Ishikawa (cell line): ENCODE data around the gene ATP5MC2.

Experiments
- CEBPB ChIP-seq: IDR thresholded peaks from 2 replicates; pipeline ENCODE4 v1.6.1; 2012
- CREB1 ChIP-seq: IDR thresholded peaks from 2 replicates; pipeline ENCODE4 v1.6.1; 2012; ENCODE audit warnings: low read depth
- EP300 ChIP-seq: IDR thresholded peaks from 2 replicates; pipeline ENCODE4 v1.6.1; 2012; ENCODE audit warnings: borderline replicate concordance
- FOXM1 ChIP-seq: IDR thresholded peaks from 2 replicates; pipeline ENCODE4 v1.6.1; 2012; ENCODE audit warnings: low read depth, borderline replicate concordance
- RAD21 ChIP-seq: IDR thresholded peaks from 2 replicates; pipeline ENCODE4 v1.6.1; 2012; ENCODE audit warnings: low read depth
- REST ChIP-seq: IDR thresholded peaks from 2 replicates; pipeline ENCODE4 v1.6.1; 2012; ENCODE audit warnings: low read depth, mild to moderate bottlenecking
- TCF12 ChIP-seq: IDR thresholded peaks from 2 replicates; pipeline ENCODE4 v1.6.1; 2012; ENCODE audit warnings: low read depth
- YY1 ChIP-seq: IDR thresholded peaks from 2 replicates; pipeline ENCODE4 v1.6.1; 2012; ENCODE audit warnings: low read depth

DNA sequence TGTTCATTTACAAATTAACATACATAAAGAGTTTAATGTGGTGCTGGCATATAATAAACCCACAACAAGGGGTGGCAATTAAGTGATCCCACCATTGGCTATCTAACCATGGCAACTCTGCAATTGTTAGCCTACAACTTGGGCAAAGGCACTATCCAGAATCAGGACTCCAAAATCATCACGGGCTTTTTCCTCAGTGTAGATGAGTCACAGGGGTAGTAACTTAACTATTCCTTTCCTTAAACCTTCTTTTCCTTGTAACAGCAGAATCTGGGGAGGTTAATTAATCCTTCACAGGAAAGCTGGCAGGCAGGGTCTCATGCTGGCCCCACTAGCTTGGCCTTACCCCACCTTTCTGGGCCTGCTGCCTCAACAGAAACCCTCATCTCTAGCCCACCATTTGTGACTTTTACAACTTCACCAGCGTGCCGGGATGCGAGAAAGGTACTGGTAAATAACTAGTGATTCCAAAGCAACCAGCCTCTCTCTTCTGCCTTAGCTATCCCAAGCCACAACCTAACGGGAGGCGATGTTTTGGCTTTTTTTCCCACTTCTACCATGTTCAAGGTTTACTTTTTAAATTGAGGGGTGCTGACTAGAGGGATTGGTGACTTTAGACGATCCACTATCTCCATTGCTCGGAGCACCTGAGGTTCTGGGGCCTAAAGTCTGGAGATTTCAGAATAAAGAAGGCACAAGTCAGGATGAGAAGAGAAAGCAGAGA is 744 bp downstream of the ATP5MC2 start:
- no peak for TF ChIP-seq CREB1
- no peak for TF ChIP-seq FOXM1
- no peak for TF ChIP-seq CEBPB
- TF ChIP-seq TCF12 = no peak
- no peak for TF ChIP-seq EP300
- no peak for TF ChIP-seq RAD21
- TF ChIP-seq YY1 = no peak
- no peak for TF ChIP-seq REST
